Hypothalamus (tissue), 51 donors: Measurements from ENCODE around the gene ATOH8.
A peak's percentile ranks its signal among the peaks of the same experiment; 100 is the strongest.

Experiments
- DNase-seq, 51 donors: peaks; one replicate each; lab custom pipeline; 2025; lab: John Stamatoyannopoulos, UW

Gene ATOH8

GRCh38 chr2:85718009-85718391 lies 35.8 kb upstream of the ATOH8 start:
- no peak for DNase-seq

- DNase-seq = no peak
Measured at GRCh38 chr2:85718885-85719492, 34.8 kb upstream of the ATOH8 start.

- no peak for DNase-seq
Measured at GRCh38 chr2:85719609-85720240, 34.1 kb upstream of the ATOH8 start.

- no peak for DNase-seq
Measured at GRCh38 chr2:85720533-85720932, 33.3 kb upstream of the ATOH8 start.

GRCh38 chr2:85721641-85722040 lies 32.1 kb upstream of the ATOH8 start:
- no peak for DNase-seq

- DNase-seq = no peak
Measured at GRCh38 chr2:85722519-85722918, 31.3 kb upstream of the ATOH8 start.

- no peak for DNase-seq
Measured at GRCh38 chr2:85723707-85724360, 30.0 kb upstream of the ATOH8 start.

- DNase-seq = no peak
Measured at GRCh38 chr2:85724731-85725181, 29.0 kb upstream of the ATOH8 start.

GRCh38 chr2:85725451-85725850 lies 28.3 kb upstream of the ATOH8 start:
- DNase-seq = no peak

GRCh38 chr2:85727798-85728197 lies 26.0 kb upstream of the ATOH8 start:
- DNase-seq = no peak

- no peak for DNase-seq
Measured at GRCh38 chr2:85728342-85728741, 25.4 kb upstream of the ATOH8 start.

GRCh38 chr2:85728883-85729824 lies 24.6 kb upstream of the ATOH8 start:
- DNase-seq = peak in 50 of 51 donors; percentile 42 to 91 (median 80)

- DNase-seq = no peak
Measured at GRCh38 chr2:85729825-85730510, 23.8 kb upstream of the ATOH8 start.

GRCh38 chr2:85730686-85731230 lies 23.0 kb upstream of the ATOH8 start:
- DNase-seq = no peak

- no peak for DNase-seq
Measured at GRCh38 chr2:85731606-85732005, 22.2 kb upstream of the ATOH8 start.

GRCh38 chr2:85732467-85733120 lies 21.2 kb upstream of the ATOH8 start:
- DNase-seq = no peak

- no peak for DNase-seq
Measured at GRCh38 chr2:85733121-85733960, 20.4 kb upstream of the ATOH8 start.

GRCh38 chr2:85734015-85734414 lies 19.8 kb upstream of the ATOH8 start:
- peak in 16 of 51 donors; percentile 22 to 61 (median 36) for DNase-seq
